HG03064 (cell line): ENCODE data around the gene TMEM63B.
A peak's percentile ranks its signal among the peaks of the same experiment; 100 is the strongest.

Experiments used
- ATAC-seq: cut with Tn5 transposase; IDR thresholded peaks from one replicate; pipeline ENCODE4 v1.9.1; 2021; ENCODE audit warnings: low read depth; ENCODE audit not compliant: unreplicated experiment

TMEM63B gene

DNA sequence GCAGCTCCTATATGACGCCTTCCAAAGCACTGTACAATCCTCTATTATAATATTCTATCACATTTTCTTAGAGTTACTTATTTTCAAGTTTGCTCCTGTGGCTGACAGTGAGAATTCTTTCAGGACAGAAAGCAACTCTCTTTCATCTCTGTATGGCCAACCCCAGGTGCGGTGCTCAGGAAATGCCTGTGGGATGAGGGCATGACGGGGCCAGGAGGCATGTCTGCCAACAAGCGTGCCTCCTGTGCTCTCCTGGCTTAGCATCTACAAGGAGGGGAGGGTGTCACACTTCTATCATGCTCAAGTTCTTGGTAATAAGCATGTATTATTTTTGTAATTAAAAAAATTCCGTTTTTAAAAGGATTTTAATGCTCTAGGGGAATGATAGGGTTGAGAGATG, 11.5 kb upstream of the TMEM63B start:
- ATAC-seq, result no peak

DNA sequence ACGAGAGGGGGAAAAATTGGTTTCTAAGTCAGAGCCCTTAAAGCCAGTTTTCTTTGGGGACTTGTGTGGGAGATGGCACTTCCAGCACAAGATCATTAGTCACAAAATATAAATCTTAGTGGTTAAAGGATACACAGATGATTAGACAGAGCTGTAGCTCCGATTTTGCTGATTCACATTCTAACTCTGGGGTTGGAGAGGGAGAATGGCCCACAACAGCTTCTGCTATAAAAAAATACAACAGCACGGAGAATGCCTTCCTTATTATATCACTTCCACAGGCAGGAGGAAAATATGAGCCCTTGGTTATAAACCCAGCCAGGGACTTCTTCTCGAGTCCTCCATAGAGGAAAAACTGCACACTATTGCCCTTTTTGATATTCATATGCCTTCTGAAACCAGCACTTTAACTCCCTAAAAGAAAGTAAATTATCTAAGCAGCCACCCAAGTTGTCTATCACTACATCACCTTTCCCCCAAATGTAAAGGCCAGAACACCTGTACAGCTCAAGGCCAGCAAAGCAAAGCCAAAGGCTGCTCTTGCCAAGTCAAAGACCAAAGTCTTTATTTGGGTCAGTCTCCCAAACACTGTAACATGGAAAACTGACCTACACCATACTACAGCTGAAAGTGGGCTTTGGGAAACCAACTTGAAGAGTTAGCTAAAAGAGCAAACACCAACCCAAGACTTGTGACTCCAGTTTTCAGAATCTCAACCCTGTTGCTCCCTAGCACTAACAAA, 10.5 kb upstream of the TMEM63B start:
- no peak for ATAC-seq

DNA sequence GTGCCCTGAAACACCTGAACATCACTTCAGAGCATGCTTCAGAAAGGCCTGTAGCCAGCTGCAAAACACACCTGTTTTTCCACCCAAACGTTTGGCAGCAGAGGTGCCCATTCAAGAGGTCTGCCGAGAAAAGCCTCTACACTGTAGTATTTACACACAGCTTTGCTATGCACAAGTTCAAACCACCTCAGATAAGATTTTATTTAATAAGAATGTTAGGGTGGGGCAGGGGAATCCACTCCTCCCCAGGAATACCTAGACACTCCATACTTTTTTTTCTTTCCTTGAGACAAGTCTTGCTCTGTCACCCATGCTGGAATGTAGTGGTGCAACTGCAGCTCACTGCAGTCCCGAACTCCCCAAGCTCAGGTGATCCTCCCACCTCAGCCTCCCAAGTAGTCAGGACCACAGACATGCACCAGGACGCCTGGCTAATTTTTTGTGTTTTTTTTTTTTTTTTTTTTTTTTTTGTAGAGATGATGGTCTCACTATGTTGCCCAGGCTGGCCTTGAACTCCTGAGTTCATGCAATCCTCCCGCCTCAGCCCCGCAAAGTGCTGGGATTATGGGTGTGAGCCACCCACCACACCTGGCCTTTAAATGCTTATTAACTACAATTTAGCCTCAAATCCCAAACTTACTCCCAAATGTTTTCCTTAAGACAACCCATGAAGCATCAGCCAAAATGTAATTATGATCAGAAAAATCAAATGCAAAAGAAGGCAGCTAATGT, 9.8 kb upstream of the TMEM63B start:
- ATAC-seq, result no peak

DNA sequence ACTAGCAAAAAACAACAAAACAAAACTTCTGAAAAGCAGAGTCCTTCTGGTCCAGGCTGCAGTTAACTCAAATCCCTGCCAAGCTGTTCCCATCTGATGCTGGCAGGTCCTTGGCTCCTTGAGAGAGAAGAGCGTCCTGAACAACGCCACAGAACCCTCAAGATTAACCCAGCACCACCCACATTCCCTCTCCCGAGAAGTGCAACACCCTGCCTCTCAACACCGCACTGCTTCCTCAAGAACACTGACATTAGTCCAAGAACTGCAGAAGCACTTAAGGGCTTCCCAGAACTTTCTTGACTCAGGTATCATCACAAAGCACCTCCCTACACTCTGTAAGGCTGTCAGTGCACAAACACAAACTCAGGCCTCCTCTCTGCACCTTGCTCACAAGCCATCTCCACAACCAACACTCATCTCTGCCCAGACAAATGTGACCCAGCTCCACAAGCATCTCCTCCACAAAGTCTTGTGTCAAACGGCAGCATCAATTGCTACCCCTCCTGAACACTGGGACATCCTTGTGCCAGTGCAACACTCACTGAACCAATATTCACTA, 7.6 kb upstream of the TMEM63B start:
- ATAC-seq, result no peak

GRCh38 chr6:44120692-44121443, 6.5 kb upstream of the TMEM63B start:
- no peak for ATAC-seq

DNA sequence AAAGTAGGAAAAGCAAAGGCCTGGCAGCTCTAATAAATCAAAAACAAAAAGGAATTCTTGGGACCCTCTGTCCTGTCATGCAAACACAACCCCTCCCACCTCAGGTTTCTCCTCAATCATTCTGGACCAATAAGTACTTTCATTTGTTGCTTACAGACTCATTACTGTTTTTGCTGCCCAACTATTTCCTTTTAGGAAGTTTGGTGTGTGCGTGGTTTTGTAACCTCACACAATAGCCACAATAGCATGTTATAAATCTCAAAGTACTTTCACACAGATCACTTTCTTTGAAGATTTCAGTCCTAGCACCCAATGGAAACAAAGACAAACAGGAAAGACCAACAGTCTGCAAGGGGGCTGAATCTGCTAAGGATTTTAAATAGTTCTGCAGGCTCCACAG, 4.6 kb upstream of the TMEM63B start:
- ATAC-seq, result no peak

GRCh38 chr6:44123544-44123943, 3.8 kb upstream of the TMEM63B start:
- no peak for ATAC-seq

- ATAC-seq, result peak; percentile 39
Observed at GRCh38 chr6:44126320-44127149, 819 bp upstream of the TMEM63B start.

- peak; percentile 26 for ATAC-seq
Observed at GRCh38 chr6:44128020-44128917, 915 bp downstream of the TMEM63B start.

- no peak for ATAC-seq
Observed at GRCh38 chr6:44129841-44130322, 2.5 kb downstream of the TMEM63B start.

DNA sequence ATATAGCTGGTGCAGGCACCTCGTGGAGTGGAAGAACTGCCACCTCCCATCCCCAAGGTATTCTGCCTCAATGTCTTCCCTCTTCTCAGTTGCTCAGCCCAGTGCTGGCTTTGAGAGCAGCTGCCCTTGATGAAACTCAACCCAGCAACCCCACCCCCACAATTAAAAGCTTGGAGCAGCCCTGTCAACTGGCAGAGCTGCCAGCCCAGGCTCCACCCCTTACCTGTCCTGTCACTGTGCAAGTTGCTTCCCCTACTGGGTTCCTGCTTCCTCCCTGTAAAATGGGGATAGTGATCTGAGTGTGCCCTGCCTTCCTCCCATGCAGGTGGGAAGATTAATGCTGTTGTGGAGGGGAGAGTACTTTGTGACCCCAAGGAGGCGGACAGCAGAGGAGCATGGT, 4.5 kb downstream of the TMEM63B start:
- ATAC-seq, result no peak

GRCh38 chr6:44132476-44132875, 5.1 kb downstream of the TMEM63B start:
- ATAC-seq, result no peak

DNA sequence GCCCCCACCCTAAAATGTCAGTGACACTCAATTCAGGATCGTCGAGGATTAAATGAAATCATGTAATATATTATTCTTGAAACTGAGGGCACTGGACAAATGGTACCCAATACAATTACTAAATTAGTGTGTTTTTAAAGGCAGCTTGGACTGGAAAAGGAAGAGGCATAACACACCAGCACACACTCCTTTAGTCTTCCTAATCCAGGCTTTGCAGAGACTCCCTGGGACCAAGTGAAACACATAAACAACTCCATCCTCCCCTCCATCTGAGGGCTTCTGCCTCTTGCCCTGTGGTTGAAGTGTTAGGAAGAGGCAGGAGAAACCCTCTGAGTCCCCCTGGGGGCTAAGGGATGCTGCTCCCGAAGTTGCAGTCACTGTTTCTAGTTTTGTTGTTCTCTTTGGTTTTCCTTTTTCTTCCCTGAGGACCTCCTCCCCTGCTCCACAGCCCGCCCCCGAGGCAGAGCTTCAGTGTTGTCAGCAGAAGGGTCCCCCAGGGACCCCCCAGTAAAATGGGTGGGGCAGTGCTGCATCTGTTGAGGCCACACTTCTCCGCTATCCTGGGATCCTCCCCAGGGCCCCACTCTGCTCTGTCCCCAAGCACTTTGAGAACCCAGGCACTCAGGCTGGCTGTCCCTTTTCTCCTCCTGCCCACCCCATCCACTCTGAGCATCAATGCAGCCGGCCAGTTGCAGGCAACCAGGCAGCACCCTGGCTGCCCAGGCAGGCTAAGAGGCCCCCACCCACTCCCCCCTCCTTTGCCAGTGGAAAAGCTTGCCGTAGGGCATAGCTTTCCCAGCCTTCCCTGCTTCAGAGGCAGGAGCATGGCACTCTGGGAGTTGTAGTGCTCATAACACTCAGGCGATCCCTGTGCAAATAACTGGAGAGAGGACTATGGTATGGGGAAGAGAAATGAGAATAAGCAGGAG, 5.9 kb downstream of the TMEM63B start:
- ATAC-seq, result no peak

DNA sequence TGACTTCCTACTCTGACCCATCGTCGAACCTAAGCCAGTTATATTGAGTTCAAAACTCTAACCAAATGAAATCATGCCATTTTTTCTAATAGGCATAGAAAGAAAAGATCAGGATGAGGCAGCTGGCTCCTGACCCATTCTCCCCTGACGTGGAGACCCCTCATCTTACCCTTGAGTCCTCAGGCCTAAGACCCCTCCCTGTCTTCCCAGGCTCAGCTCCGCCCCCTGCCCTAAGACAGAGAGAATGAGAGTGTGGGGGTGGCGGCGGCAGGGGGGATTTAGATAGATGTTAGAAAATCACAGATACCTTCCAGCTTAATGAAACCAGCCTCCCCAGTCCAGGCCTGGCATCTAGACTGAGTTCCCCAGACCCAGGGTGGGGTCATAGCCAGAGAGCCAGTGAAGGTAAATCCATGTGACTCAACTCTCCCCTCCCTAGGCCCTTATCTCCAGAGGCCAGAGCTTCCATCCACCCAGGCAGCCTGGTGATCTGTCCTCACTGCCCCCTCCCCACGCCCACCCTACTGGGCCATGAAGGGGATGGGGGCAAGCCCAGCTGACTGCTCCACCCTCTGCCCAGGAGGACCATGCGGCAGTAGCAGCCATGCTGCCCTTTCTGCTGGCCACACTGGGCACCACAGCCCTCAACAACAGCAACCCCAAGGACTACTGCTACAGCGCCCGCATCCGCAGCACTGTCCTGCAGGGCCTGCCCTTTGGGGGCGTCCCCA, 6.8 kb downstream of the TMEM63B start:
- no peak for ATAC-seq

DNA sequence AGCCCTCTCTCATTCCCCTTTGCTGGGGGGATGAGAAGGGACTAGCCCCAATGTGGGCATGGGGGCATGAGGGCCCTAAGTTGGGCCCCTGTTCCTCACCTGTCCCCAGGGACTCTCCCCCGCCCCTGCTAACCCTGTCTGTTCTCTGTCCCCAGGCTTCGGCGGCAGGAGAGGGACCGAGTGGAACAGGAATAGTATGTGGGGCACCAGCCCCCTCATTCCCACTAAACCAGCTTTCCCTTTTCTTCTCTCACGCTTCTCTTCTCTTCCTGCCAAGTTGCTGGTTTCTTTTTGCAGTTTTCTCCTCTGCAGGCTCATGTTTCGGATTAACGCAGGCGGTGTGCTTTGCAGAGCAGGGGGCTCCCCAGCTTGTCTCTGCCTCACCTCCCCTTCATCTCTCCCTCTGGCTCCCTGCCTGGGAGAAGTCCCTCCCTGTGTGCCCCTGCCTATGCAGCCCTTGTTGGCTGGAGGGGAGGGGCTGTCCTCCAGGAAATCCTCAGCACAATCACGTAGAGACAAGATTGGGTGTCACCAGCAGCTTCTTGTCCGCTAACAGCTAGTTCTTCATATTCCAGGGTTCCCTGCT, 7.9 kb downstream of the TMEM63B start:
- ATAC-seq, result no peak

- no peak for ATAC-seq
Observed at GRCh38 chr6:44135875-44136274, 8.5 kb downstream of the TMEM63B start.

GRCh38 chr6:44138717-44139350, 11.5 kb downstream of the TMEM63B start:
- no peak for ATAC-seq
